ENCODE data around the gene STX16. TPM values are rescaled to one million over a fixed set of nuclear protein-coding genes. Genes with fewer than 3 reads are reported as not detected.

STX16 gene
- total and polyA plus RNA-seq, 9 donors, result 30.1 to 60.8 (median 51.7) TPM

GRCh38 chr20:58709703-58710039 is 58.6 kb downstream of the STX16 start:
- H3K36me3 ChIP-seq (ENCODE audit: control insufficient read depth, insufficient read depth, low read length), result peaks cover 58% of the 10 kb centered on the region
- no peak overlapping the region for H3K27ac ChIP-seq (ENCODE audit: low read length)
- no peaks in the 10 kb centered on the region for H3K9me3 ChIP-seq (replicated peaks; ENCODE audit: control insufficient read depth, low read depth, low read length)
- 70% methylated on average over 2 of the region's 4 CpGs for WGBS (ENCODE audit: insufficient coverage)
- no peak overlapping the region for H3K4me3 ChIP-seq (ENCODE audit: low read length)
- peaks cover 49% of the 10 kb centered on the region for H3K4me1 ChIP-seq (ENCODE audit: control insufficient read depth, insufficient read depth, low read length)
- peak; percentile 9 for DNase-seq
- H3K27me3 ChIP-seq (ENCODE audit: control insufficient read depth, insufficient read depth, low read length), result no peaks in the 10 kb centered on the region

- Histone ChIP-seq H3K9me3 (replicated peaks; ENCODE audit: control insufficient read depth, low read depth, low read length) (no peaks in the 10 kb centered on the region), H3K4me1 (ENCODE audit: control insufficient read depth, insufficient read depth, low read length) (peaks cover 42% of the 10 kb centered on the region), H3K36me3 (ENCODE audit: control insufficient read depth, insufficient read depth, low read length) (peaks cover 63% of the 10 kb centered on the region), H3K27ac (ENCODE audit: low read length) (no peak overlapping the region), H3K4me3 (ENCODE audit: low read length) (no peak overlapping the region), H3K27me3 (ENCODE audit: control insufficient read depth, insufficient read depth, low read length) (no peaks in the 10 kb centered on the region)
- DNase-seq, result peak; percentile 13
- WGBS (ENCODE audit: insufficient coverage), result 85% methylated on average over 10 of the region's 17 CpGs
Observed at GRCh38 chr20:58710481-58711265, 59.6 kb downstream of the STX16 start.

GRCh38 chr20:58711266-58712051 is 60.4 kb downstream of the STX16 start:
- 86% methylated on average over 19 of the region's 21 CpGs for WGBS (ENCODE audit: insufficient coverage)
- H3K36me3 ChIP-seq (ENCODE audit: control insufficient read depth, insufficient read depth, low read length), result peaks cover 66% of the 10 kb centered on the region
- H3K4me1 ChIP-seq (ENCODE audit: control insufficient read depth, insufficient read depth, low read length), result peaks cover 40% of the 10 kb centered on the region
- H3K9me3 ChIP-seq (replicated peaks; ENCODE audit: control insufficient read depth, low read depth, low read length), result no peaks in the 10 kb centered on the region
- peak; percentile 5 for DNase-seq
- no peak overlapping the region for H3K4me3 ChIP-seq (ENCODE audit: low read length)
- no peak overlapping the region for H3K27ac ChIP-seq (ENCODE audit: low read length)
- no peaks in the 10 kb centered on the region for H3K27me3 ChIP-seq (ENCODE audit: control insufficient read depth, insufficient read depth, low read length)

GRCh38 chr20:58712151-58712791 is 61.2 kb downstream of the STX16 start:
- H3K9me3 ChIP-seq (replicated peaks; ENCODE audit: control insufficient read depth, low read depth, low read length), result no peaks in the 10 kb centered on the region
- no peak overlapping the region for H3K27ac ChIP-seq (ENCODE audit: low read length)
- peaks cover 42% of the 10 kb centered on the region for H3K4me1 ChIP-seq (ENCODE audit: control insufficient read depth, insufficient read depth, low read length)
- H3K36me3 ChIP-seq (ENCODE audit: control insufficient read depth, insufficient read depth, low read length), result peaks cover 61% of the 10 kb centered on the region
- peak; percentile 6 for DNase-seq
- no peak overlapping the region for H3K4me3 ChIP-seq (ENCODE audit: low read length)
- 76% methylated on average over 16 of the region's 19 CpGs for WGBS (ENCODE audit: insufficient coverage)
- no peaks in the 10 kb centered on the region for H3K27me3 ChIP-seq (ENCODE audit: control insufficient read depth, insufficient read depth, low read length)

- Histone ChIP-seq H3K36me3 (ENCODE audit: control insufficient read depth, insufficient read depth, low read length) (peaks cover 56% of the 10 kb centered on the region), H3K4me1 (ENCODE audit: control insufficient read depth, insufficient read depth, low read length) (peaks cover 39% of the 10 kb centered on the region), H3K27me3 (ENCODE audit: control insufficient read depth, insufficient read depth, low read length) (no peaks in the 10 kb centered on the region), H3K27ac (ENCODE audit: low read length) (no peak overlapping the region), H3K9me3 (replicated peaks; ENCODE audit: control insufficient read depth, low read depth, low read length) (no peaks in the 10 kb centered on the region), H3K4me3 (ENCODE audit: low read length) (no peak overlapping the region)
- peak; percentile 4 for DNase-seq
- 92% methylated on average over 22 of the region's 24 CpGs for WGBS (ENCODE audit: insufficient coverage)
Observed at GRCh38 chr20:58712806-58713731, 62.0 kb downstream of the STX16 start.

GRCh38 chr20:58713801-58714339 is 62.8 kb downstream of the STX16 start:
- peaks cover 31% of the 10 kb centered on the region for H3K4me1 ChIP-seq (ENCODE audit: control insufficient read depth, insufficient read depth, low read length)

GRCh38 chr20:58714340-58714922 is 63.3 kb downstream of the STX16 start:
- H3K27me3 ChIP-seq (ENCODE audit: control insufficient read depth, insufficient read depth, low read length), result no peaks in the 10 kb centered on the region
- peaks cover 29% of the 10 kb centered on the region for H3K4me1 ChIP-seq (ENCODE audit: control insufficient read depth, insufficient read depth, low read length)
- H3K9me3 ChIP-seq (replicated peaks; ENCODE audit: control insufficient read depth, low read depth, low read length), result no peaks in the 10 kb centered on the region
- H3K27ac ChIP-seq (ENCODE audit: low read length), result no peak overlapping the region
- DNase-seq, result peak; percentile 6
- H3K4me3 ChIP-seq (ENCODE audit: low read length), result no peak overlapping the region
- H3K36me3 ChIP-seq (ENCODE audit: control insufficient read depth, insufficient read depth, low read length), result peaks cover 53% of the 10 kb centered on the region
- 84% methylated on average over 15 of the region's 16 CpGs for WGBS (ENCODE audit: insufficient coverage)

More at GRCh38 chr20:58713801-58714339, 62.8 kb downstream of the STX16 start:
- DNase-seq, result peak; percentile 3
- H3K9me3 ChIP-seq (replicated peaks; ENCODE audit: control insufficient read depth, low read depth, low read length), result no peaks in the 10 kb centered on the region
- H3K27me3 ChIP-seq (ENCODE audit: control insufficient read depth, insufficient read depth, low read length), result no peaks in the 10 kb centered on the region
- H3K27ac ChIP-seq (ENCODE audit: low read length), result no peak overlapping the region
- H3K4me3 ChIP-seq (ENCODE audit: low read length), result no peak overlapping the region
- 91% methylated on average over 24 of the region's 24 CpGs for WGBS (ENCODE audit: insufficient coverage)
- peaks cover 56% of the 10 kb centered on the region for H3K36me3 ChIP-seq (ENCODE audit: control insufficient read depth, insufficient read depth, low read length)

GRCh38 chr20:58714923-58715351 is 63.9 kb downstream of the STX16 start:
- no peak overlapping the region for H3K4me3 ChIP-seq (ENCODE audit: low read length)
- peak; percentile 3 for DNase-seq
- no peak overlapping the region for H3K27ac ChIP-seq (ENCODE audit: low read length)
- H3K36me3 ChIP-seq (ENCODE audit: control insufficient read depth, insufficient read depth, low read length), result peaks cover 51% of the 10 kb centered on the region
- peaks cover 32% of the 10 kb centered on the region for H3K4me1 ChIP-seq (ENCODE audit: control insufficient read depth, insufficient read depth, low read length)
- H3K27me3 ChIP-seq (ENCODE audit: control insufficient read depth, insufficient read depth, low read length), result no peaks in the 10 kb centered on the region
- WGBS (ENCODE audit: insufficient coverage), result 92% methylated on average over 11 of the region's 14 CpGs
- H3K9me3 ChIP-seq (replicated peaks; ENCODE audit: control insufficient read depth, low read depth, low read length), result no peaks in the 10 kb centered on the region

- WGBS (ENCODE audit: insufficient coverage), result 68% methylated on average over 9 of the region's 11 CpGs
- Histone ChIP-seq H3K27ac (ENCODE audit: low read length) (no peak overlapping the region), H3K36me3 (ENCODE audit: control insufficient read depth, insufficient read depth, low read length) (peaks cover 51% of the 10 kb centered on the region), H3K4me1 (ENCODE audit: control insufficient read depth, insufficient read depth, low read length) (peaks cover 35% of the 10 kb centered on the region), H3K4me3 (ENCODE audit: low read length) (no peak overlapping the region), H3K27me3 (ENCODE audit: control insufficient read depth, insufficient read depth, low read length) (no peaks in the 10 kb centered on the region), H3K9me3 (replicated peaks; ENCODE audit: control insufficient read depth, low read depth, low read length) (no peaks in the 10 kb centered on the region)
- peak; percentile 9 for DNase-seq
Observed at GRCh38 chr20:58715391-58715800, 64.3 kb downstream of the STX16 start.
